CD4-positive, alpha-beta T cell treated with Interleukin-12 subunit alpha and Interleukin-12 subunit beta, for 1 hour (primary cell): Measurements from ENCODE around the gene FARP1.

Experiments used
- DNase-seq: peaks from one replicate; pipeline ENCODE4 v3.0.0-alpha.2; 2020

The FARP1 gene

DNA sequence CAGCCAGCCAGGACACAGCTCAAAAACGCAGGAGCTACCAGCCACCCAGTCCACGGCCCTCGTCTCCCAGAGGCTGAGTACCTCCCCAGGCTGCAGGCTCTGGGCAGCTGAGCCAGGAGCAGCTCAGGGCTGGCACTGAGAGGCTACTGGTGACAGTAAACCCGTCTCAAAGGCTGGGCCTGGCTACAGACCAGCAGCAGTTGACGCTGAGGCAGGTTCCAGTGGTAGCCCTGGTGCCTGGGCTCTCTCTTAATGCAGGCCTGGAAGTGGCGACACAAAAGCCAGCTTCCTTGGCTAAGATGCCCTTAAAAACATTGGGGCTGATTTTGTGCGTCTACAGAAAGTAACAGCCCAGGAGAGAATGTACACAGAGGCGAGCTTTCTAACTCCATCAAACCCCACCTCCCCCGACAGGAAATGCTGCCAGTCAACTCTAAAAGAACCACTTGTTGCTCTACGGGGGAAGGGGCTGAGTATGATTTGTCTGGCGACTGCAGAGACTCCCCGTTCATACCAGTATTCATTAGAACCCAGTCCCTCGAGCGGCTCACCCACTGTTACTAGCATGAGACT is 307.7 kb downstream of the FARP1 start:
- no peak for DNase-seq

GRCh38 chr13:98451676-98452470 is 309.0 kb downstream of the FARP1 start:
- DNase-seq = no peak

DNA sequence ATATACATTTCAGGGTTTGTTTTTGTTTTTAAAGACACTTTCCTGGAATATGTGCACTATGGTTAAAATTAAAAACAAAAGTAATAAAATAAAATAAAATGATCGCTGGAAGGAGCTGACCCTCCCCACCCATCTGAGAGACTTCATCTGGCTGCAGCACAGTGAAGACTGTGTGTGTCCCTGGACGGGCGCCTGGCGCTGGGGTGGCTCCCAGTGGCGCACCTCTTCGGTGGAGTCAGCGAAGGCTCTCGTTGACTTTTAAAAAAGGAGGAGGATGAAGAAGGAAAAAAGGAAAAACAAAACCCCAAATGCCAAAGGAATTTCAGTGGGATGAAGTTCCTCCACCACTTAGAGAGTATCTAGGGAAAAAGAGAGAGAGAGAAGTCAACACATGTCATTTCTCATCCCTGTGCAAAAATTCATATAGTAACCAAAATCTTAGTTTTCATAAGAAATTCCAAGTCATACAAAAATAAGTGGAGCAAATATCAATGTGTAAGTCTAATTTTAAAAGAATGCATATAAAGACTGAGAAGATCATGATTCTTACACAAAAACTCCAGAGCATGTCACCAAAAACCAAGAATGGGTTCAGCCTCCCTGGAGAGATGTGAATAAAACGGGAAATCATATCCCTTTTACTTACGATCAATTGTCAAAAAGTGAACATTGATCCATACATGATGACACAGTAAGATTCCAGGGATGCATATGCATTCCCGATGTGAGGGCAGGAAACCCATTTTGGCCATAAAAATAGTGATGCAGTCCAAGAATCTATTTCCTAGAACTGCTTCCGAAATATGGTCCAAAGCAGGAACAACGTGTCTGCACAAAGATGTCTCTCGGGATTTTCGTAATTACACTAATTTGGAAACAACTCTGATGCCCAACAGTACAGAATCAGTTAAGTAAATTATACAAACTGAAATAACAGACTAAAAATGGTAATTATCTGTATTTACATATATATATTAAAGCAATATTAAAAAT is 310.3 kb downstream of the FARP1 start:
- DNase-seq = no peak

DNA sequence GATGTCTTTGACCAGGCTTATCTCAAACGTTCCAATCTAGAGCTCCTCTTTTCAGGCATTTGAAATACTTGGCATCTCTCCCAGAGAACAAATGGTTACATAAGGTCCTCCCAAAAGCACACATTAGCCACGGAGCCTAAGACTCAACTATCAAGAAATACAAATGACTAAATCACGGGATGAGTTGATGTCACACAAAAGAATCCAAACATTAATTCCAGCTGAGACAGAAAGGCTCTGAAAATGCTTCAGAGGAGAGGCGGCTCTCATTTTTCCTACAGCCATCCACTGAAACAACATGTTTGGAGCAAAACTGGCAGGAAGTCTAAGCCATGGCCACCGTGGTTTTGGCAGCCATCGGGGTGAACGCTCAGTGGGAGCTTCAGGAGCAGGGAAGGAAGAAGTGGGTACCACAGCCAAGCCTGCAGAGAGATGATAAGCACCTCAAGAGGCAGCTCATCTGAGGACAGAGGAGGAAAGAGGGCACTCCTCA is 311.5 kb downstream of the FARP1 start:
- no peak for DNase-seq

GRCh38 chr13:98456413-98456845 is 313.5 kb downstream of the FARP1 start:
- no peak for DNase-seq

GRCh38 chr13:98457053-98457452 is 314.2 kb downstream of the FARP1 start:
- DNase-seq = no peak

GRCh38 chr13:98458431-98458830 is 315.5 kb downstream of the FARP1 start:
- DNase-seq = no peak

DNA sequence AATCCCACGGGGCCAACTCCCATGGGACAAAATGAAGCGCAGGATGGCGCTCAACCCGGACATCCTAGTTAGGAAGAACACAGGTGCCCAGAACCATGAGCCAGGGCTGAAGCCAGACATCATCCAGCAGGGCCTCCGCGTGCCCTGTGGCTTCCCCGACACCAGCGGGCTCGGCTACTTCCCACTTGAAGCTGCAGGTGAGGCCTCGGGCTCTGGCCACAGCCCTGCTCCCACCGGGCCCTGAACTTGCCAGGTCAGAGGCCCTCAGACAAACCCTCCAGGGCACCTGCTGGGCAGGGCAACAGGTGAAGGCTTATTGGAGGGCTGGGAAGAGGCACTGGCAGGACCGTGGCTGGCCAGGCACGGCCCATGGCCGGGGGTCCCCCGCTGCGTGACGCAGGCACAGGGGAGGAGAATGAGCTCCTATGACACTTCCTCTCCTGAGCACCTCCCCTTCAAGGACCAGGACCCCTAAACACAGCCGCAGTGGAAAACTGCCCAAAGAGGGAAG is 316.3 kb downstream of the FARP1 start:
- DNase-seq = no peak

GRCh38 chr13:98459721-98460370 is 317.0 kb downstream of the FARP1 start:
- no peak for DNase-seq

DNA sequence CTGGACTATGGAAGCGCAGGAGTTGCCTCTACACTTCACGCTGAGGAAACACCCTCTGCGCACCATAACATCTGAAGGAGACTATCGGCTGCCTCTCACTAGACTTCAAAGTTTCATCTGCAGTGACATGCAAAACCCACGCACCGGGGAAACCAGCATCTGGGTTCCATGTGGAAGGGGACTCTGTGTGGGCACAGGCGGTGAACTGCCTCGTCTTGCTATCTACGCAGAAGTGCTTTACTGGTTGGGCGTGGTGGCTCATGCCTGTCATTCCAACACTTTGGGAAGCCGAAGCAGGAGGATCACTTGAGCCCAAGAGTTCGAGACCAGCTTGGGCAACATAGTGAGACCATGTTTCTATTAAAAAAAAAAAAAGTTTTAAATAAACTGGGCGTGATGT is 317.6 kb downstream of the FARP1 start:
- DNase-seq = no peak

GRCh38 chr13:98461486-98462240 is 318.8 kb downstream of the FARP1 start:
- DNase-seq = no peak

GRCh38 chr13:98462241-98462882 is 319.5 kb downstream of the FARP1 start:
- no peak for DNase-seq

DNA sequence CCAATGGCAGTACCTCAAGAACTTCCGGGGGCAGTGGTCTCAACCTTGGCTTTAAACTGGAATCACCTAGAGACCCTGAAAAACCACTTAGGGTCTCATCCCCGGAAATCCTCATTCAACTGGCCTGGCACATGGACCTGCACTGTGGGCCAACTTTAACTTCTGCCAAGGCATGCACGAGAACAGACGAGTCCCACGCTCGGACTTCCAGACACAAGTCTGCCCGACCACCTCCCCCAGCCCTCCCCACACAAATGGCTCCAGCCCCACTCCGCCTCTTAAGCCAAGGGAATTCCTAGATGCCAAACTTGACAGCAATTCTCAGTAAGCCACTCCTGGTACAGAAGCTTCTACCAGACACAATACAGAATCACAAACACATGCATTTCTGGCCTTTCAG is 320.1 kb downstream of the FARP1 start:
- no peak for DNase-seq

- DNase-seq = peak; percentile 45
Observed at GRCh38 chr13:98466634-98467236, 323.8 kb downstream of the FARP1 start.

DNA sequence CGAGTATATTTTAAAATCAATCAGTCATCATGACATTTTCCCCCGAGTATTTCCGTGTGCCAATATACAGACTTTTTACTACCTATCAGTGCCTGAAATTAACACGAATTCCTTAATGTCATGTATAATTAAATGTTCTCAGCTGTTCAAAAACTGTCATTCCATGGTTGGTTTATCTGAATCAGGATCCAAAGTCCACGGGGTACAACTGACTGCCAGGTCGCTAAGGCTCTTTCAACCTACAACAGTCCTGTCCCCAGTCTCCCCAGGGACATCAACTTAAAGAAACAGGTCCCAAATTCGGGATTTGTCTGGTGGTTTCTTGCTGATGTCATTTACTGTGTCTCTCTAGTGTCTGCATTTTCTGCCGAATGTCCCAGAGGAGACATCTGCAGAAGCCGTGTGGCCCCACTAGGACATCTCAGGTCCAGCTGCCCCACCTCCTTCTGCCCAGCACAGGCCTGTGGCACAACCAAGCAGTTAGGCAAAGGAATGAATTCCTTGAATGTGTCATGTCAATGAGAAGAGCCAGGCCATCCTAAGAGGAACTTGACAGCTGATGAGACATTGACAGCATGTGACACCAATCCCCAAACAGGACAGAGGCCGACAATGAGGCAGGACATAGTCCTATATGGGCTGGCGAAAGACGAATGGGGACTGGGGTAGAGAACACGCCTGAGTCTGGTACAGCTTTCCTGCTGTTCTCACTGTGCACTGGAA is 324.5 kb downstream of the FARP1 start:
- no peak for DNase-seq

- DNase-seq = no peak
Observed at GRCh38 chr13:98468361-98468760, 325.5 kb downstream of the FARP1 start.

GRCh38 chr13:98468929-98469328 is 326.0 kb downstream of the FARP1 start:
- no peak for DNase-seq

DNA sequence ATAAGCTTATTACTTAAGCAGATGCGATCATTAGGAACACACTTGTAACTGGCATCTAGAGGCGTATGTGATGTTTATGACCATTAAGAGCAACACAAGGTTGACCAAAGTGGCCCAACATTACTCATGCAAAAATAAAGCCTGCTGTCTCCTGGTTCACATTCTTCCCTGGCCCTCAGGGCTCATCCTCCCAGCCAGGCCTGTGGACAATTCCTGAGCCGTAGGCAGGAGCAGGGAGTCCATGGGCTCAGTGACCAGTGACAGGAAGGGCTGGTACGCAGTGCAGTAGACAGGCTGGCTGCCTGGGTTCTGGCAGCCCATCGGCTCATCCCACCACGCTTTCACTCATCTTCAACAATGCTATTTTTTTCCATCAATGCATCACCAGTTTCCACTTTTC is 328.0 kb downstream of the FARP1 start:
- no peak for DNase-seq

DNA sequence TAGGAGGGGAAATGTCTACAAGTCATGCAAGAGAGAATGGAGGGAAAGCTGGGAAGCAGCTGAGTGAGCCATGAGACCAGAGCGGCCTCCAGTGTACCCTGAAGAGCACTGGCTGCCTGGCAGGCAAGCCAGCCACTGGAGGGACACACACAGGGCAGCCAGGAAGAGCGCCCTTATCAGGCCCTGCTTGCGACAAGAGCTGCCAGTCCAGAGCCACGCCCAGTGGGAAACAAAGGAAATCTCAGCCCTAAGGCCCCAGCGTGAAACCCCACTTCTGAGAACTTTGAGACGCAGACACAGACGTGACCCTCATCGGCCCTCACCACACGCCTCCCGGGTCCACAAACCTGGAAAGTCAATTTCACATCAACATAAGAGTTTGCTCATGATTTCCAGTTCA is 329.0 kb downstream of the FARP1 start:
- DNase-seq = no peak
